ENCODE data around the gene C22orf23.
A peak's percentile ranks its signal among the peaks of the same experiment; 100 is the strongest.
"Not testable (repeated sequence)": the region's sequence is repeated elsewhere in the genome, so short reads cannot be mapped to it uniquely, and the experiment has no call there.

Gene C22orf23

DNA sequence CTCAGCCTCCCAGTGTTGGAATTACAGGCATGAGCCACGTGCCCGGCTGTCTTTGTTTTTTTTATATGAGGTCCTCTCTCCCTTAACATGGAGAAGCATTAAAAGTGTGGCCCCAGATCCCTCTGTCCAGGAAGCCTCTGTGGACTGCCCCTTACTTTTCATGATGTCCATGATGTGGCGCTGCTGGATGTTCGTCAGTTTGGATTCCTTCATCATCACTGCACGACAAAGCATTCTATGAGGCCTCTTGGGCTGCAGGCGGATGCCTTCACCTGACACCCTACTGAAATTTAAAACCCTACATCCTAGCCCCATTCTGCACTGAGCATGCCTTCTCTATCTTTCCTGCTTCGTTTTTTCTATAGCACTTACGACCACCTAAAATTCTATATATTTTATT lies 2.1 kb downstream of the C22orf23 start:
- peaks cover 13% of the 10 kb centered on the region for H3K27me3 Mint-ChIP-seq
- H3K4me3 Mint-ChIP-seq = no peak overlapping the region
- H3K36me3 Mint-ChIP-seq (ENCODE audit: low read depth) = peaks cover 11% of the 10 kb centered on the region
- no peak overlapping the region for H3K27ac Mint-ChIP-seq
- peaks cover 22% of the 10 kb centered on the region for H3K4me1 Mint-ChIP-seq
- ATAC-seq = no peak
- H3K9me3 Mint-ChIP-seq = no peaks in the 10 kb centered on the region
- no peak for DNase-seq

DNA sequence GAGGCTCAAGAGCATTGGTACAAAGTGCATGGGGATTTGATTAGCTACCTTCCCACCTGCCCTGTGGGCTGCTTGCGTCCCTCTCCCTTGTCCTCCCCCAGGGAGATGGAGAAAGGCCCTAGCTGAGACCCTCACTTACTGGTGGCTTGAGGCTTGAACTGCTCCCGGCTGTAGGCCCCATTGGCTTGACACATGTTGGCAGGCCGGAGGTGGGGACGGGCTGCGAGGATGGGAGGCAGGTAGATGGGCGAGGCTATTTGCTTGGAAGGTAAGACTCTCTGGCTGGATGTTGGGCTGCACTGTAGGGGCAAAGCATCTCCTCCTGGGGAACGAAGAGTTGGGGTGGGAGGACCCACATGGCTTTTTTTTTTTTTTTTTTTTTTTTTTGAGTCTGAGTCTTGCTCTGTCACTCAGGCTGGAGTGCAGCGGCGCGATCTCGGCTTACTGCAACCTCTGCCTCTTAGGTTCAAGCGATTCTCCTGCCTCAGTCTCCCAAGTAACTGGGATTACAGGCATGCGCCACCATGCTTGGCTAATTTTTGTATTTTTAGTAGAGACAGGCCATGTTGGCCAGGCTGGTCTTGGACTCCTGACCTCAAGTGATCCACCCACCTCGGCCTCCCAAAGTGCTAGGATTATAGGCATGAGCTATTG lies 6.1 kb downstream of the C22orf23 start:
- not testable (repeated sequence) for H3K36me3 Mint-ChIP-seq (ENCODE audit: low read depth); H3K9me3 Mint-ChIP-seq; H3K4me3 Mint-ChIP-seq; ATAC-seq; H3K4me1 Mint-ChIP-seq; DNase-seq; H3K27me3 Mint-ChIP-seq; H3K27ac Mint-ChIP-seq

GRCh38 chr22:37944423-37944822 lies 9.0 kb downstream of the C22orf23 start:
- H3K27ac Mint-ChIP-seq; ATAC-seq; H3K9me3 Mint-ChIP-seq; H3K4me3 Mint-ChIP-seq; H3K4me1 Mint-ChIP-seq; H3K27me3 Mint-ChIP-seq; DNase-seq; H3K36me3 Mint-ChIP-seq (ENCODE audit: low read depth): not testable (repeated sequence)

DNA sequence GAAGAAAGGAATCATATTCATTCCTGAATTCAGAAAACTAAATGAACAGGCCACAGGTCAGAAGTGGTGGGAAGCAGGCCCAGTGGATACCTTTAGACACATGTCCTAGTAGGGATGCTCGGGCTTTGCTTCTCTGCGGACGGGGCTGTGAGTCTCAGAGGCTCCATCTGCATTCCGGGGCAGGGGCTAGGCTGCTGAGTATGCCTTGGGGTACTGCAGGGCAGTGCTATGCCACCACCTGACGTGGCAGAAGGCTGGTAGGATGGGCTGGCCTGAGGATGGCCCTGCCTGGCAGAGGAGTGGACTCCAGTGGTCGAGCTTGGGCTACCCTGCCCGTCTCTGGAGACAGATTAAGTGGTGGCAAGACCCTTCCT lies 9.6 kb downstream of the C22orf23 start:
- DNase-seq = no peak
- H3K27ac Mint-ChIP-seq = no peak overlapping the region
- peaks cover 6% of the 10 kb centered on the region for H3K36me3 Mint-ChIP-seq (ENCODE audit: low read depth)
- H3K9me3 Mint-ChIP-seq = no peaks in the 10 kb centered on the region
- no peaks in the 10 kb centered on the region for H3K27me3 Mint-ChIP-seq
- H3K4me1 Mint-ChIP-seq = no peaks in the 10 kb centered on the region
- ATAC-seq = no peak
- no peak overlapping the region for H3K4me3 Mint-ChIP-seq

DNA sequence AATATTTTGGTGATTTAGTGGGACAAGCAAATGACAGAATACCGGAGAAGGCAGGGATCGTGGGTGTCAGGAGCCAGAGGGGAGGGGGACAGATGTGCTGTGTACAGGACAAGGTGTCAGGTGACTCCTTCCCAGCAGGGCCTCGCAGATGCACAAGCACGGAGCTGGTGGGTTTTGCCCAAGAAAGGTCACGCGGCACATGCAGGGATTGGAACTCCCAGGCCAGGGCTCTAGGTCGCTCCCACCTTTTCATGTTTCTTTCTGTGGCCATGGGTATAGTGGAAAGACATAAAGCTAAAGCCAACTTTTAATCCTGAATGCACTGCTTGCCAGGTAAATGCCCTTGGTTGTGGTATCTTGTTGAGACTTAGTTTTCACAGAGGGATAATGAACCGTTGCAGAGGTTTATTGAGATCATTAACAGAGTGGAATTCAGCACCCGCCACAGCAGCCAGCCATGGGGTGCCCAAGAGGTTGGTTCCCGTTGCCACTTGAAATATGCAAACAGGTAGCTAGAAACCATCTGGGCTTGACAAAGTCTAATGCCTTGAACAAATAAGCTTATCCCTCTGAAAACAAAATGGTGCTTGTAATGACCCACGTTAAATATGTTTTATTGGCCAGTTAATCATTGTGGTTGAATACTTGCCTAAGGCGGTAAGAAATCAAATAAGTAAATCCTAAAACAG lies 10.1 kb downstream of the C22orf23 start:
- Mint-ChIP-seq H3K4me1 (no peaks in the 10 kb centered on the region), H3K4me3 (no peak overlapping the region), H3K27me3 (no peaks in the 10 kb centered on the region), H3K9me3 (no peaks in the 10 kb centered on the region), H3K27ac (no peak overlapping the region), H3K36me3 (ENCODE audit: low read depth) (peaks cover 6% of the 10 kb centered on the region)
- DNase-seq = no peak
- ATAC-seq = no peak

DNA sequence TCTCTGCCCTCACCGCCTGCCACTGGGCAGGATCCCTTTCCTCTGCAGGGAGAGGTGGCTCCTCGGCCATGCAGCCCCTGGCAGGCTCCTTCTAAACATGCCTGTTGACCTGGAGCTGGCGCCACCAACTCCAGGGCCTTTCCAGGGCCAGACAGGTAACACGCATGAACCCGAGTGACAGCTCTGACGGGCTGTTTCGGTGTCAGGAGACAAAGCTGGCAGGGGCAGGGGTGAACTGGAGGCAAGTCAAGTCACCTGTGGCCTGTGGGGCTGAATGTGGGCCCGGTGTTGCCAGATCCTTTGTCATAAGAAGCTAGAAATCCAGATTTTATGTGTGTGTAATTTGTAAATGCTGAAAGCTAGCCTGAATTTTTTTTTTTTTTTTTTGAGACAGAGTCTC lies 11.3 kb downstream of the C22orf23 start:
- Mint-ChIP-seq H3K9me3 (no peaks in the 10 kb centered on the region), H3K27ac (no peak overlapping the region), H3K4me3 (no peak overlapping the region), H3K36me3 (ENCODE audit: low read depth) (peaks cover 9% of the 10 kb centered on the region), H3K4me1 (no peaks in the 10 kb centered on the region), H3K27me3 (no peaks in the 10 kb centered on the region)
- ATAC-seq (no peak), DNase-seq (no peak)

- no peak for DNase-seq
- H3K4me3 Mint-ChIP-seq = no peak overlapping the region
These were observed 12.6 kb downstream of the C22orf23 start for GRCh38 chr22:37940698-37941376.

GRCh38 chr22:37933711-37934376 lies 19.6 kb downstream of the C22orf23 start:
- Mint-ChIP-seq H3K4me3 (no peak overlapping the region), H3K4me1 (peaks cover 12% of the 10 kb centered on the region), H3K27ac (no peak overlapping the region), H3K36me3 (ENCODE audit: low read depth) (peaks cover 3% of the 10 kb centered on the region), H3K9me3 (no peaks in the 10 kb centered on the region), H3K27me3 (no peaks in the 10 kb centered on the region)
- peak; percentile 91 for DNase-seq
- ATAC-seq = peak; percentile 99

More at GRCh38 chr22:37940698-37941376, 12.6 kb downstream of the C22orf23 start:
- H3K27me3 Mint-ChIP-seq = no peaks in the 10 kb centered on the region
- peaks cover 9% of the 10 kb centered on the region for H3K36me3 Mint-ChIP-seq (ENCODE audit: low read depth)
- ATAC-seq = peak; percentile 40
- no peaks in the 10 kb centered on the region for H3K9me3 Mint-ChIP-seq
- H3K27ac Mint-ChIP-seq = no peak overlapping the region
- H3K4me1 Mint-ChIP-seq = no peaks in the 10 kb centered on the region

GRCh38 chr22:37932821-37933578 lies 20.4 kb downstream of the C22orf23 start:
- peaks cover 2% of the 10 kb centered on the region for H3K36me3 Mint-ChIP-seq (ENCODE audit: low read depth)
- DNase-seq (no peak), ATAC-seq (no peak)
- no peak overlapping the region for H3K4me3 Mint-ChIP-seq
- no peaks in the 10 kb centered on the region for H3K9me3 Mint-ChIP-seq
- no peak overlapping the region for H3K27ac Mint-ChIP-seq
- H3K27me3 Mint-ChIP-seq = no peaks in the 10 kb centered on the region
- H3K4me1 Mint-ChIP-seq = peaks cover 12% of the 10 kb centered on the region

DNA sequence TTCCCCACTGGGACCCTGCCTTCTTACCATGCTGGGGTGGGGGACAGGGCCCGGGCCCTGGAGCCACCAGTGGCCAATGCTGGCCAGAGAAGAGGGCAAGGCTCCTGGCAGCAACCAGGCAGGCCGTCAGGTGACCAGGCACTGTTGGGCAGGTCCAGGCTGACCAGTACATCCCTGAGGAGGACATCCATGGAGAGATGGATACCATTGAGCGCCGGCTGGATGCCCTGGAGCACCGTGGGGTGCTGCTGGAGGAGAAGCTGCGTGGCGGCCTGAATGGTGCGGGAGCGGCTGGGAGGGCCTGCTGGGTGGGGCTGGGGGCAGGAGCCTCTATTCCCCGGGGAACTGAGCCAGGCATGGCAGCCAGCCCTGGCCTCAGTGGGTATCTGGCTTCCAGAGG lies 21.0 kb downstream of the C22orf23 start:
- no peaks in the 10 kb centered on the region for H3K9me3 Mint-ChIP-seq
- DNase-seq = no peak
- H3K36me3 Mint-ChIP-seq (ENCODE audit: low read depth) = no peaks in the 10 kb centered on the region
- H3K27me3 Mint-ChIP-seq = no peaks in the 10 kb centered on the region
- ATAC-seq = no peak
- H3K4me1 Mint-ChIP-seq = peaks cover 12% of the 10 kb centered on the region
- no peak overlapping the region for H3K4me3 Mint-ChIP-seq
- H3K27ac Mint-ChIP-seq = no peak overlapping the region

DNA sequence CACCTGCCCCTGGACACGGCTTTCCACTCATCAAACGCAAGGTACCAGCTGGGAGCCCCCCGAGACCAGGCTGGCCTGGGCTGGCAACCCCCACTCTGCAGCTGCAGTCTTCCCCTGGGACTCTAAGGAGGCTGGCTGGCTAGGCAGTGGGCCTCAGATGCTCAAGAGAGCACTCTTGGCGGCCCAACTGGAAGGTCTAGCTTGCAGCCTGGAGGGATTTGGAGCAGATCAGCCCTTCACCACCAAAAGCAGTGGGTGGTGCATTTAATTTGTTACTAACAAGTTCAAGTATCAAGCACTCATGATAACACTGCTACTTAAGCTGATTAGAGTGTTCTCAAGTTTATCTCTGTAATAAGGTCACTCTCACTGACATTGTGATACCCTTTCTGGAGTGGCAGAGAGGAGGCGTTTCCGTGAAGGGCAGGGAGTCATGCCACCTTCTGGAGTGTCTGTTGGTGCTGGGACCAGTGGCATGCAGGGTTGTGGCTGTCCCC lies 21.5 kb downstream of the C22orf23 start:
- ATAC-seq (no peak), DNase-seq (no peak)
- no peak overlapping the region for H3K27ac Mint-ChIP-seq

GRCh38 chr22:37930952-37931440 lies 22.4 kb downstream of the C22orf23 start:
- H3K36me3 Mint-ChIP-seq (ENCODE audit: low read depth) = no peaks in the 10 kb centered on the region
- DNase-seq (no peak), ATAC-seq (no peak)
- no peaks in the 10 kb centered on the region for H3K27me3 Mint-ChIP-seq
- no peaks in the 10 kb centered on the region for H3K9me3 Mint-ChIP-seq
- peaks cover 12% of the 10 kb centered on the region for H3K4me1 Mint-ChIP-seq
- no peak overlapping the region for H3K27ac Mint-ChIP-seq
- H3K4me3 Mint-ChIP-seq = no peak overlapping the region

More for the DNA sequence above, 21.5 kb downstream of the C22orf23 start:
- Mint-ChIP-seq H3K4me3 (no peak overlapping the region), H3K27me3 (no peaks in the 10 kb centered on the region), H3K9me3 (no peaks in the 10 kb centered on the region), H3K36me3 (ENCODE audit: low read depth) (no peaks in the 10 kb centered on the region), H3K4me1 (peaks cover 12% of the 10 kb centered on the region)

DNA sequence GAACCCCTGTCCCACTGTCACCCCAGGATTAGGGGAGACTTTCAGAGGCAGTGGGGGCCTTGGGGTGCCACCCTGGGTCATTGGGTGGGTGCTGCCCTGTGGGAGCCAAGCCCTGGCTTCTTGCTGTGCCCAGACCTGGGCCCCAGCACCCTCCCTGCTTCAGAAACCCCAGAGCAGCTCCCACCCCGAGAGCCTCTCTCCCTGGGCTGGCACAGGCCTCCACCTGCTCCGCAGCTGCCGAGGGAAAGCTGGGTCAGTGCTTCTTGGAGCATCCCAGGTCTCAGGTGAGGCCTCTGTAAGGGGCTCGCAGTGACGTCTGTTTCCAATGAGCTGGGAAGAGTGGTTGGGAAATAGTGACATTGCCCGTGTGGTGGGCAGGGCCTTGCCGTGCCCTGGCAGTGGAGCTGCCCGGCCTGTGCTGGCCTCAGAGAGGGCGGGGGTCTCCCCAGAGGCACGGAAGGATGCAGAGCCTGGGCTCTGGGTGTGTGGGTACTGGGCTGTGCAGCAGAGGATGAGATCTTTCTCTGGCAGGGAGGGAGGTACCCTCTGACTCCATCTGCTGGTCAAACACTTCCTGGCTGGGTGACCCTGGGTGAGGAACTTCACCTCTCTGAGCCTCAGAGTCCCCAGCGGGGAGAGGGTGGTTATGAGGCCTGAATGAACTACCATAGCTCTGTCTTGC lies 23.0 kb downstream of the C22orf23 start:
- no peak for ATAC-seq
- no peak for DNase-seq
- H3K4me3 Mint-ChIP-seq = no peak overlapping the region
- H3K27me3 Mint-ChIP-seq = no peaks in the 10 kb centered on the region
- no peaks in the 10 kb centered on the region for H3K9me3 Mint-ChIP-seq
- peaks cover 12% of the 10 kb centered on the region for H3K4me1 Mint-ChIP-seq
- no peaks in the 10 kb centered on the region for H3K36me3 Mint-ChIP-seq (ENCODE audit: low read depth)
- no peak overlapping the region for H3K27ac Mint-ChIP-seq
